MCF 10A (cell line): ENCODE results near the gene SCRT2. TPM values are rescaled to one million over a fixed set of nuclear protein-coding genes. Genes with fewer than 3 reads are reported as not detected.

Source experiments
- BruUV-seq: library from RNA; stranded (reverse); fragments of 400-500 nt; replicated peaks from 2 replicates; lab custom pipeline; 2021; lab: Mats Ljungman, UMichigan
- CTCF ChIA-PET: fragments of 300-600 bp; sonication (Branson Sonifier 250); formaldehyde crosslinking; extraction: SDS; loops from one replicate; lab custom pipeline; 2021; ENCODE audit warnings: antibody characterized with exemption, inconsistent platforms; lab: Yijun Ruan, JAX
- POLR2A ChIA-PET: fragments of 300-600, 350-650 bp; sonication (Branson Sonifier 250); formaldehyde crosslinking; extraction: SDS; loops from one replicate; lab custom pipeline; 2020; ENCODE audit warnings: antibody characterized with exemption, inconsistent platforms; lab: Yijun Ruan, JAX
- DNase-seq: peaks from one replicate; pipeline ENCODE4 v3.0.0-alpha.2; 2018; ENCODE audit not compliant: unreplicated experiment
- H3K27ac Mint-ChIP-seq: one replicate; pipeline ENCODE4 v1.8.0; 2022; ENCODE audit warnings: mild to moderate bottlenecking, low read depth, mixed read lengths; ENCODE audit not compliant: unreplicated experiment
- H3K27me3 Mint-ChIP-seq: one replicate; pipeline ENCODE4 v1.8.0; 2022; ENCODE audit warnings: mixed read lengths; ENCODE audit not compliant: insufficient read depth, unreplicated experiment
- H3K36me3 Mint-ChIP-seq: one replicate; pipeline ENCODE4 v1.8.0; 2022; ENCODE audit warnings: mild to moderate bottlenecking, moderate library complexity, mixed read lengths; ENCODE audit not compliant: insufficient read depth, unreplicated experiment
- H3K4me1 Mint-ChIP-seq: one replicate; pipeline ENCODE4 v1.8.0; 2022; ENCODE audit warnings: mixed read lengths; ENCODE audit not compliant: insufficient read depth, unreplicated experiment
- H3K4me3 Mint-ChIP-seq: one replicate; pipeline ENCODE4 v1.8.0; 2022; ENCODE audit warnings: mild to moderate bottlenecking, moderate library complexity, mixed read lengths; ENCODE audit not compliant: unreplicated experiment
- H3K9me3 Mint-ChIP-seq: one replicate; pipeline ENCODE4 v1.8.0; 2022; ENCODE audit warnings: mixed read lengths; ENCODE audit not compliant: unreplicated experiment
- CTCF ChIP-seq: fragments of 200-600 bp; IDR thresholded peaks from one replicate; pipeline ENCODE4 v1.8.0; 2022; ENCODE audit warnings: antibody characterized with exemption, mild to moderate bottlenecking; ENCODE audit not compliant: unreplicated experiment
- intact Hi-C: fragments of 100-400 bp; cut with micrococcal nuclease; formaldehyde crosslinking; loops from 2 replicates; pipeline ENCODE4 v1.14.1; 2022
- total RNA-seq: library from RNA; stranded (reverse); gene quantifications from 2 replicates; pipeline ENCODE4 v1.2.3, GENCODE V29; 2022

The SCRT2 gene
- total RNA-seq, 1 experiment from 2014 or later, result not detected

- Mint-ChIP-seq H3K36me3 (peaks cover 13% of the 10 kb centered on the region), H3K4me1 (peaks cover 24% of the 10 kb centered on the region), H3K9me3 (no peaks in the 10 kb centered on the region), H3K27ac (no peak overlapping the region), H3K27me3 (no peaks in the 10 kb centered on the region), H3K4me3 (peak overlapping the region; percentile 89)
- POLR2A ChIA-PET, result interaction anchor here (0.6 to 1.4 kb wide), 3 partner anchors 12 to 174 kb away, joined by 3 to 5 read pairs (median 4); no protein-coding TSS in a partner anchor
- TF ChIP-seq CTCF, result no peak
- CTCF ChIA-PET, result interaction anchor here (1.0 kb wide), 1 partner anchor 93 kb away, joined by 3 read pairs; no protein-coding TSS in a partner anchor
- DNase-seq, result no peak
- TSS peak; percentile 68 for BruUV-seq
- intact Hi-C loops, result loop anchor here (2.0 kb wide), 1 partner anchor 85 kb away; no protein-coding TSS in a partner anchor
Observed at GRCh38 chr20:653590-654416, 21.8 kb downstream of the SCRT2 start.

- POLR2A ChIA-PET, result interaction anchor here (0.6 to 2.1 kb wide), 8 partner anchors 8 to 511 kb away, joined by 3 to 11 read pairs (median 4); partner anchors contain the start of gene CSNK2A1
- H3K27ac Mint-ChIP-seq, result peak within 1 kb of the TSS; percentile 87
Observed at GRCh38 chr20:653110-653589, 22.5 kb downstream of the SCRT2 start, which contains the start of gene SRXN1. TSS of gene SRXN1 (minus strand) at chr20:653200. CDS start at chr20:653185, 15 bp downstream.

GRCh38 chr20:652615-653109 is 22.9 kb downstream of the SCRT2 start:
- peak; percentile 31 for DNase-seq

More at GRCh38 chr20:653110-653589, 22.5 kb downstream of the SCRT2 start, which contains the start of gene SRXN1:
- no peaks in the 10 kb centered on the region for H3K9me3 Mint-ChIP-seq
- CTCF ChIA-PET, result interaction anchor here (0.6 to 2.1 kb wide), 5 partner anchors 10 to 526 kb away, joined by 3 to 7 read pairs (median 4); no protein-coding TSS in a partner anchor
- intact Hi-C loops, result loop anchor here (2.0 kb wide), 1 partner anchor 86 kb away; no protein-coding TSS in a partner anchor
- peak; percentile 45 for TF ChIP-seq CTCF
- DNase-seq, result peak; percentile 93
- peaks cover 20% of the 10 kb centered on the region for H3K4me1 Mint-ChIP-seq
- H3K27me3 Mint-ChIP-seq, result no peaks in the 10 kb centered on the region
- no TSS peak for BruUV-seq
- H3K4me3 Mint-ChIP-seq, result peak within 1 kb of the TSS; percentile 89
- H3K36me3 Mint-ChIP-seq, result peaks cover 20% of the 10 kb centered on the region

More at GRCh38 chr20:652615-653109, 22.9 kb downstream of the SCRT2 start:
- H3K4me3 Mint-ChIP-seq, result peak overlapping the region; percentile 89
- POLR2A ChIA-PET, result interaction anchor here (0.6 to 2.1 kb wide), 12 partner anchors 8 to 512 kb away, joined by 3 to 11 read pairs (median 3); partner anchors contain the start of gene CSNK2A1
- peaks cover 24% of the 10 kb centered on the region for H3K36me3 Mint-ChIP-seq
- H3K27ac Mint-ChIP-seq, result peak overlapping the region; percentile 87
- no peaks in the 10 kb centered on the region for H3K27me3 Mint-ChIP-seq
- CTCF ChIA-PET, result interaction anchor here (0.6 to 2.1 kb wide), 5 partner anchors 9 to 526 kb away, joined by 3 to 7 read pairs (median 4); no protein-coding TSS in a partner anchor
- BruUV-seq, result no TSS peak
- TF ChIP-seq CTCF, result no peak
- H3K4me1 Mint-ChIP-seq, result peaks cover 20% of the 10 kb centered on the region
- H3K9me3 Mint-ChIP-seq, result no peaks in the 10 kb centered on the region
- intact Hi-C loops, result loop anchor here (2.0 kb wide), 1 partner anchor 86 kb away; no protein-coding TSS in a partner anchor
